B cell (primary cell): ENCODE results near the gene LCN2.

ENCODE experiments used
- CTCF ChIP-seq: fragments of 200-600 bp; IDR thresholded peaks from one replicate; pipeline ENCODE4 v1.8.0; 2022; ENCODE audit warnings: antibody characterized with exemption, mild to moderate bottlenecking
- EZH2 ChIP-seq: IDR thresholded peaks from 2 replicates; pipeline ENCODE4 v1.6.1; 2012; ENCODE audit warnings: borderline replicate concordance, low read depth, mild to moderate bottlenecking, moderate library complexity, low read length; ENCODE audit not compliant: insufficient read depth, poor library complexity, severe bottlenecking

GRCh38 chr9:128168731-128169308 is 19.6 kb downstream of the LCN2 start:
- no peak for TF ChIP-seq CTCF
- TF ChIP-seq EZH2, result no peak
